Neural cell (in vitro differentiated cells): ENCODE measurements around the gene DGKB. TPM values are rescaled to one million over a fixed set of nuclear protein-coding genes. Genes with fewer than 3 reads are reported as not detected.

Experiments used
- H2AFZ ChIP-seq: fragments of 200-600, 300-800 bp; sonication (generic), shearing (Covaris generic); 2 replicates; pipeline ENCODE4 v1.6.0; 2014; ENCODE audit warnings: low read depth, mild to moderate bottlenecking, antibody characterized with exemption, low read length, moderate library complexity
- H3F3A ChIP-seq: fragments of 200-600 bp; shearing (Covaris generic); 2 replicates; pipeline ENCODE4 v1.6.1; 2016; ENCODE audit warnings: mild to moderate bottlenecking, moderate library complexity, mixed read lengths, antibody characterized with exemption, low read length; ENCODE audit not compliant: insufficient read depth, poor library complexity, severe bottlenecking
- H3K27ac ChIP-seq: fragments of 200-600, 300-800 bp; sonication (generic), shearing (Covaris generic); 2 replicates; pipeline ENCODE4 v1.5.1; 2014; ENCODE audit warnings: mild to moderate bottlenecking, low read length, moderate library complexity
- H3K27me3 ChIP-seq: fragments of 300-800, 200-600 bp; sonication (generic), shearing (Covaris generic); 2 replicates; pipeline ENCODE4 v1.6.0; 2014; ENCODE audit warnings: mild to moderate bottlenecking, low read depth, low read length, moderate library complexity; ENCODE audit not compliant: insufficient read depth
- H3K36me3 ChIP-seq: fragments of 300-800, 200-600 bp; sonication (generic), shearing (Covaris generic); 2 replicates; pipeline ENCODE4 v1.5.1; 2014; ENCODE audit warnings: mild to moderate bottlenecking, antibody characterized with exemption, low read length, moderate library complexity; ENCODE audit not compliant: insufficient read depth
- H3K4me2 ChIP-seq: fragments of 300-800, 200-600 bp; sonication (generic), shearing (Covaris generic); 2 replicates; pipeline ENCODE4 v1.6.0; 2014; ENCODE audit warnings: mild to moderate bottlenecking, low read length
- H3K4me3 ChIP-seq: fragments of 300-800, 200-600 bp; sonication (generic), shearing (Covaris generic); 2 replicates; pipeline ENCODE4 v1.5.1; 2014; ENCODE audit warnings: mild to moderate bottlenecking, low read length, moderate library complexity
- H3K79me2 ChIP-seq: fragments of 200-600 bp; shearing (Covaris generic); replicated peaks from 2 replicates; pipeline ENCODE4 v1.6.0; 2014; ENCODE audit warnings: mild to moderate bottlenecking, low read length, moderate library complexity; ENCODE audit not compliant: insufficient read depth
- H3K9ac ChIP-seq: fragments of 300-800, 200-600 bp; sonication (generic), shearing (Covaris generic); 2 replicates; pipeline ENCODE4 v1.6.1; 2016; ENCODE audit warnings: mild to moderate bottlenecking, low read length, mixed read lengths
- H3K9me2 ChIP-seq: fragments of 200-600 bp; shearing (Covaris generic); 2 replicates; pipeline ENCODE4 v1.6.1; 2016; ENCODE audit warnings: mild to moderate bottlenecking, low read length, mixed read lengths; ENCODE audit not compliant: insufficient read depth
- H3K9me3 ChIP-seq: fragments of 200-600, 300-800 bp; sonication (generic), shearing (Covaris generic); 2 replicates; pipeline ENCODE4 v1.6.1; 2016; ENCODE audit warnings: mild to moderate bottlenecking, mixed run types, low read length, moderate library complexity, mixed read lengths
- H4K20me1 ChIP-seq: fragments of 200-600 bp; shearing (Covaris generic); 2 replicates; pipeline ENCODE4 v1.6.1; 2016; ENCODE audit warnings: mild to moderate bottlenecking, mixed run types; ENCODE audit not compliant: insufficient read depth
- EP300 ChIP-seq: fragments of 450-650 bp; conservative IDR thresholded peaks from 2 replicates; pipeline ENCODE4 v1.6.1; 2014; ENCODE audit warnings: antibody characterized with exemption, mild to moderate bottlenecking, moderate library complexity; ENCODE audit not compliant: poor library complexity, severe bottlenecking
- EZH2 ChIP-seq: fragments of 200-600, 300-800 bp; shearing (Covaris generic), sonication (generic); IDR thresholded peaks from 2 replicates; pipeline ENCODE4 v1.6.1; 2014; ENCODE audit warnings: antibody characterized with exemption, low read length, borderline replicate concordance, mild to moderate bottlenecking; ENCODE audit not compliant: insufficient read depth, poor library complexity, severe bottlenecking
- MXI1 ChIP-seq: fragments of 450-650 bp; conservative IDR thresholded peaks from 2 replicates; pipeline ENCODE4 v1.6.1; 2014; ENCODE audit warnings: antibody characterized with exemption, mild to moderate bottlenecking; ENCODE audit not compliant: poor library complexity, severe bottlenecking
- POLR2AphosphoS5 ChIP-seq: IDR thresholded peaks from 2 replicates; pipeline ENCODE4 v1.6.1; 2012
- RAD21 ChIP-seq: fragments of 450-650 bp; conservative IDR thresholded peaks from 2 replicates; pipeline ENCODE4 v1.6.1; 2014; ENCODE audit warnings: antibody characterized with exemption, mild to moderate bottlenecking, moderate library complexity
- SMC3 ChIP-seq: fragments of 450-650 bp; conservative IDR thresholded peaks from 2 replicates; pipeline ENCODE4 v1.6.1; 2014; ENCODE audit warnings: antibody characterized with exemption, mild to moderate bottlenecking, moderate library complexity; ENCODE audit not compliant: poor library complexity
- TAF1 ChIP-seq: IDR thresholded peaks from 2 replicates; pipeline ENCODE4 v1.6.1; 2012; ENCODE audit warnings: low read depth
- polyA plus RNA-seq: library from polyadenylated mRNA; depleted of rRNA; stranded (reverse); fragments of >200 nt; gene quantifications from 2 replicates; pipeline ENCODE4 v1.2.3, GENCODE V29; 2014
- TF ChIP-seq, protein P1 (sequence below): fragments of 450-650 bp; IDR thresholded peaks from 2 replicates; pipeline ENCODE4 v1.5.1; 2014; ENCODE audit warnings: antibody characterized with exemption, mild to moderate bottlenecking, moderate library complexity; ENCODE audit not compliant: poor library complexity, severe bottlenecking
- TF ChIP-seq, protein P2 (sequence below): IDR thresholded peaks from 2 replicates; pipeline ENCODE4 v1.6.1; 2012; ENCODE audit warnings: borderline replicate concordance

The DGKB gene
- polyA plus RNA-seq, 1 donor from 2014 or later = 0.20 TPM

DNA sequence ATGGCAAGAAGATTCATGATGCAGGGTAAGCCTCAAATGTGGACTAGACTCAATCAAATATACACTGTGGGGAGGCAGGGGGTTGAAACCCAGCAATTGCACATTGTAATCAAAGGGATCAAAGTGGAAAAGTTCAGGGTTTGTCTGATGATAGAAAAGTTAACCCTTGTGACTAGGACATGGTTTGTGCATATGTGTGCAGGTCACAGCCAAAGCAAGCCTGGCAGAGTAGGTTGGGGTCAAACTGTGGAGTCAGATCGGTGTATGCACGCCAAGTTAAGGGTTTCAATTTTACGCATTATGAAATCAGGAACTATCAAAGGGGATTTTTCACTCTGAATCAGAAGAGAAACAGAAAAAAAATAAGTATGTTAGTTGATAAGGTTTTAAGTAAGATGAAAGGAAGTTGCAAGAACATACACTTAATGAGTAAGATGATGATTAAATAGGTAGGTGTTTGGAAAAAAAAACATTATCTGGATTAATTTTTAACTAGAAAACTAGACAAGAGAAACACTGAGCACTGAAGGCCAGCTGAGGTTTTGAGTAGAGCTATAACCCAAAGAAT lies 188.3 kb downstream of the DGKB start:
- Histone ChIP-seq H3K4me2 (no peak overlapping the region), H3K27ac (no peak overlapping the region), H3K9me2 (no peaks in the 10 kb centered on the region), H3K36me3 (no peaks in the 10 kb centered on the region), H3F3A (no peaks in the 10 kb centered on the region), H3K4me3 (no peak overlapping the region), H2AFZ (no peak overlapping the region), H3K9ac (no peak overlapping the region), H3K9me3 (no peaks in the 10 kb centered on the region), H3K79me2 (no peaks in the 10 kb centered on the region), H3K27me3 (no peaks in the 10 kb centered on the region), H4K20me1 (no peaks in the 10 kb centered on the region)
- no peak for TF ChIP-seq TAF1
- TF ChIP-seq SMC3 = no peak
- no peak for TF ChIP-seq MXI1
- TF ChIP-seq, protein P1, sequence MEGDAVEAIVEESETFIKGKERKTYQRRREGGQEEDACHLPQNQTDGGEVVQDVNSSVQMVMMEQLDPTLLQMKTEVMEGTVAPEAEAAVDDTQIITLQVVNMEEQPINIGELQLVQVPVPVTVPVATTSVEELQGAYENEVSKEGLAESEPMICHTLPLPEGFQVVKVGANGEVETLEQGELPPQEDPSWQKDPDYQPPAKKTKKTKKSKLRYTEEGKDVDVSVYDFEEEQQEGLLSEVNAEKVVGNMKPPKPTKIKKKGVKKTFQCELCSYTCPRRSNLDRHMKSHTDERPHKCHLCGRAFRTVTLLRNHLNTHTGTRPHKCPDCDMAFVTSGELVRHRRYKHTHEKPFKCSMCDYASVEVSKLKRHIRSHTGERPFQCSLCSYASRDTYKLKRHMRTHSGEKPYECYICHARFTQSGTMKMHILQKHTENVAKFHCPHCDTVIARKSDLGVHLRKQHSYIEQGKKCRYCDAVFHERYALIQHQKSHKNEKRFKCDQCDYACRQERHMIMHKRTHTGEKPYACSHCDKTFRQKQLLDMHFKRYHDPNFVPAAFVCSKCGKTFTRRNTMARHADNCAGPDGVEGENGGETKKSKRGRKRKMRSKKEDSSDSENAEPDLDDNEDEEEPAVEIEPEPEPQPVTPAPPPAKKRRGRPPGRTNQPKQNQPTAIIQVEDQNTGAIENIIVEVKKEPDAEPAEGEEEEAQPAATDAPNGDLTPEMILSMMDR = no peak
- TF ChIP-seq, protein P2, sequence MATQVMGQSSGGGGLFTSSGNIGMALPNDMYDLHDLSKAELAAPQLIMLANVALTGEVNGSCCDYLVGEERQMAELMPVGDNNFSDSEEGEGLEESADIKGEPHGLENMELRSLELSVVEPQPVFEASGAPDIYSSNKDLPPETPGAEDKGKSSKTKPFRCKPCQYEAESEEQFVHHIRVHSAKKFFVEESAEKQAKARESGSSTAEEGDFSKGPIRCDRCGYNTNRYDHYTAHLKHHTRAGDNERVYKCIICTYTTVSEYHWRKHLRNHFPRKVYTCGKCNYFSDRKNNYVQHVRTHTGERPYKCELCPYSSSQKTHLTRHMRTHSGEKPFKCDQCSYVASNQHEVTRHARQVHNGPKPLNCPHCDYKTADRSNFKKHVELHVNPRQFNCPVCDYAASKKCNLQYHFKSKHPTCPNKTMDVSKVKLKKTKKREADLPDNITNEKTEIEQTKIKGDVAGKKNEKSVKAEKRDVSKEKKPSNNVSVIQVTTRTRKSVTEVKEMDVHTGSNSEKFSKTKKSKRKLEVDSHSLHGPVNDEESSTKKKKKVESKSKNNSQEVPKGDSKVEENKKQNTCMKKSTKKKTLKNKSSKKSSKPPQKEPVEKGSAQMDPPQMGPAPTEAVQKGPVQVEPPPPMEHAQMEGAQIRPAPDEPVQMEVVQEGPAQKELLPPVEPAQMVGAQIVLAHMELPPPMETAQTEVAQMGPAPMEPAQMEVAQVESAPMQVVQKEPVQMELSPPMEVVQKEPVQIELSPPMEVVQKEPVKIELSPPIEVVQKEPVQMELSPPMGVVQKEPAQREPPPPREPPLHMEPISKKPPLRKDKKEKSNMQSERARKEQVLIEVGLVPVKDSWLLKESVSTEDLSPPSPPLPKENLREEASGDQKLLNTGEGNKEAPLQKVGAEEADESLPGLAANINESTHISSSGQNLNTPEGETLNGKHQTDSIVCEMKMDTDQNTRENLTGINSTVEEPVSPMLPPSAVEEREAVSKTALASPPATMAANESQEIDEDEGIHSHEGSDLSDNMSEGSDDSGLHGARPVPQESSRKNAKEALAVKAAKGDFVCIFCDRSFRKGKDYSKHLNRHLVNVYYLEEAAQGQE = no peak
- no peak for TF ChIP-seq RAD21
- no peak for TF ChIP-seq POLR2AphosphoS5
- TF ChIP-seq EP300 = no peak
- no peak for TF ChIP-seq EZH2

DNA sequence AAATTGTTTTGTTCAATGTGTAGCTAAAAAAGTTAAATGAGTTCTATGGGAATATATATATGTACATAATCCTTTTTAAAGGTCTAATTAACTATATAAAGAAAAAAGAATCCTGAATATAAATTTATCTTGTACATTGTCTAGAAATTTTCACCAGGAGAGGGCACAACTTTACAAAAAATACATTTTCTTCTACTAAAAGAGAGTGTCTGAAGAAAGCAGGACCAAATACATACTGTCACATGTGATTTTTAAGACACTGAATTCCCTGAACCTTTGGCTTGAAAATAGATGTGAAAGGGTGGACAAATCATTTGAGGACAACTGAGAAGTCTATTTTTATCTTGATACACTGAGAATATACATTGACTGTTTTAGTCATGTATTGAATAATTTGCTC lies 204.3 kb downstream of the DGKB start:
- Histone ChIP-seq H3K4me3 (no peak overlapping the region), H3K9ac (no peak overlapping the region), H3K4me2 (no peak overlapping the region), H2AFZ (no peak overlapping the region), H3K27ac (no peak overlapping the region), H3K9me3 (no peaks in the 10 kb centered on the region), H3K9me2 (no peaks in the 10 kb centered on the region), H3K27me3 (no peaks in the 10 kb centered on the region), H3K36me3 (no peaks in the 10 kb centered on the region), H3F3A (peaks cover 3% of the 10 kb centered on the region), H3K79me2 (no peaks in the 10 kb centered on the region), H4K20me1 (no peaks in the 10 kb centered on the region)
- TF ChIP-seq, protein P2 = no peak
- TF ChIP-seq SMC3 (peak; percentile 45), RAD21 (peak; percentile 40), EP300 (no peak), POLR2AphosphoS5 (no peak)
- TF ChIP-seq, protein P1 = peak; percentile 36
